HG03064 (cell line): Measurements from ENCODE around the gene WWTR1.

Experiments
- ATAC-seq: cut with Tn5 transposase; IDR thresholded peaks from one replicate; pipeline ENCODE4 v1.9.1; 2021; ENCODE audit warnings: low read depth; ENCODE audit not compliant: unreplicated experiment

The WWTR1 gene

DNA sequence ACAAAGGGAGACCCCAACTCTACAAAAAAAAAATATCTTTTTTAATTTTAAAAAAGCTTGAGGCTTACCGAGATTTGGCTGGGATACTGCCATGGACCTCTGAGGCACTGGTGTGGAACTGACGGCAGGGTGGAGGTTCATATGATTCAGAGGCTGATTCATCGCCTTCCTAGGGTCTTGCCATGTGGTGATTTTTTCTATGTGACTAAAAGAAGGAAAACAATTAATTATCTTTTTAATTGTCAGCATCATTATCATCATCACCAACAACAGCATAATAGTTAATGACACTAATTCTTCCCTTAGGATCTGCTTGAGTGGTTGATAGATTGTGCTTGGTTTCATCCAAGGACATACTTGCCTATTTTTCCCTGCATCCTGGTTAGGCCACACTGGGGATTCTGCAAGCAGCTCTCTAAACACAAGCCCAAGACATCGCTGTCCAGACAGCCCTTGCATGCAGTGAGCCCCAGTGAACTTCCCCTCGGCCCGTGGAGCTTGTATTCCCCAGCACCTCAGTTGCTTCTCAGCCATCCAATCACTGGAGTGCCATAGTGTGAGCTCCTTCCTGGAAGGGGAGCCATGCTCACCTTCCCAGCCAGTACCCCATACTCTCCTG is 84.9 kb downstream of the WWTR1 start:
- ATAC-seq: no peak

DNA sequence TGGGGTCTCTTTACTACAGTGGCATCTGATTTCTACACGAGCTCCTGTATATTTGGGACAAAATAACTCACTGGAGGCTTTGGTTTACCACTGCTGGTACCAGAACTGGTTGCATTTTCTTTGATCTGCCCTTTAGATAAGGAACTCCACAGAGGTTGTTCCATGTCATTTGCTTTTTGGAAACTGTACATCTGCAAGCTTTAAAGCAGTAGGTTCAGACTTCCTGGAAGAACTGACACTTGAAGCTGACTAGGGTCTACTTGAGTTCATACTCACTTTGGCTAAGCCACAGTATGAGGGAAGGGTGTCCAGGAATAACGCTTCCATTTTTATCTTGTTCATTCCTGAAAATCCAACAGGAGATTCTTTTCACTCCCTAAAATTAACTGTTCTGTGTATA is 86.4 kb downstream of the WWTR1 start:
- no peak for ATAC-seq

DNA sequence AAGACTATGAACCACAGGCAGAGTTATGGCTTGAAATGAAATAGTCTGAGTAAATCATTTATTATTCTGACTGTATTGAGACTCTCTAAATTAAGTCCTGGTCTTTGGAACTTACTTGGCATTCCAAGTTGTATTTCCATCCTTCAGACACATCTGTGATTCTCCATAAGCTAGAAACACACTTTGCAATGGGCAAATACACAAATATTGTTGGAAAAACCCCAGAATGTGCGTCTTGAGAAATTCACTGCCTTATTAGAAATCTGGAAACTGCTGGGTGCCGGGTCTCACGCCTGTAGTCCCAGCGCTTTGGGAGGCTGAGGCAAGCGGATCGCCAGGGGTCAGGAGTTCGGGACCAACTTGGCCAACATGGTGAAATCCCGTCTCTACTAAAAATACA is 87.8 kb downstream of the WWTR1 start:
- ATAC-seq: no peak

DNA sequence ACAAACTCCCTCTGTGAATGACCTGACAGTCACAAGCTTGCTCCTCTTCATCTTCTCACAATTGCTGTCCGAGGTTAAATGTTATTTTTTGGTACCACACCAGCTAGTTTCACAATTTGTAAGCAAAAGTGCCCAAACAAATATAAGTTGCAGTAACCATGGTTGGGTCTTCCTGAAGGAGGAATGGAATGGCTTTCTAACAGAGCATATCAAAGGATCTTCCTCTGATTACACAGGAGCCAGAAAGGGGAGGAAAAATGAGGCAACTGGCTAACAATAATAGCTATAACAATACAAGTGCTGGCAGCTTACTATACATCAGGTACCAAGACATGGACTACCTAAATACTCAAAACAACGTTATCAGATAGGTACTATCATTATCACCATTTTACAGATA is 90.4 kb downstream of the WWTR1 start:
- ATAC-seq: no peak

DNA sequence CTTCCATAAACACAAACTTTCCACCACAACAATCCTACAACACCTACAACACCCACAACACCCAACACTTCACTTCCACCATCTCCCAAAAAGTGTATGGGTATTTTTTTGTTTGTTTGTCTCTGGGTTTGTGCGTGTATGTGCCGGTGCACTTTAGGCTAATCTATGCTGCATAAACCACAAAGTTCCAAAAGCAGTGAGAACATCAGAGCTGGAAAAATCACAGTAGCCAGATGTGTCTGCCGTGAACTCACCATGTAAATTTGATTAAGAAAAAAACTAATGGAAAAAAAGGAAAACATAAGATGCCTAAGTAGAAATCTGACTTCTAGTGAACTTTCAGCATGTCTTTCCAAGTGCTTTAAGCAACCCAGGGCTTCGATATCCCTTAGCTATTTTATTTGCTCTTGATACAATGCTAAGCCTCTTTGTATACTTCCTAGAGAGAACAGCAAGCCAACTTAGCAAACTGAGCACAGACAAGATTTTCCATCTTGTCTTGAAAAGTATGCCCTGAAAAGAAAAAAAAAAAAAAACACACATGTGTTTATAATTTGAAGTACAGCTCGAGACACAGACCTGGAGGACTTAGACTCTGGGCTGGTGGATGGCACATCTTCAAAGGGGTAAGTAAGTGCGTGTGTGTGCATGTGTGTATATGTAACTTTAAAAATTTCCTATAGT is 91.4 kb downstream of the WWTR1 start:
- no peak for ATAC-seq

DNA sequence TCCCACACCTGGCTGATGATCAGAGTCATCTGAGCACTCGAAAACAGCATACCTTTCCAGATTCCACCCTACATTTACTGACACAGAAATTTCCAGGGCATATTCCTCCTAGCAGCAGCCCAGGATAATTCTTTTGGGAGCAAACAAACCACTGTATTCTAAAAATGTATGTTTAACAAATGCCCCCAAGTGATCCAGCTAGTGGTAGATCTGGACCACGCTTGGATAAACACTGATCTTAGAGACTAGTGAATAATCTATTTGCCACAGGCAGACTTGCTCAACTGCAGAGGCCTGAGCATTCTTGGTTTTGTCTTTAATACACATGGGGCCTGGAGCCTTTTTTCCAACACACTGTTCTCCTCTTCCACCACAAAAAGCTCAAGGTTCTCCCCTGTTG is 93.7 kb downstream of the WWTR1 start:
- no peak for ATAC-seq

DNA sequence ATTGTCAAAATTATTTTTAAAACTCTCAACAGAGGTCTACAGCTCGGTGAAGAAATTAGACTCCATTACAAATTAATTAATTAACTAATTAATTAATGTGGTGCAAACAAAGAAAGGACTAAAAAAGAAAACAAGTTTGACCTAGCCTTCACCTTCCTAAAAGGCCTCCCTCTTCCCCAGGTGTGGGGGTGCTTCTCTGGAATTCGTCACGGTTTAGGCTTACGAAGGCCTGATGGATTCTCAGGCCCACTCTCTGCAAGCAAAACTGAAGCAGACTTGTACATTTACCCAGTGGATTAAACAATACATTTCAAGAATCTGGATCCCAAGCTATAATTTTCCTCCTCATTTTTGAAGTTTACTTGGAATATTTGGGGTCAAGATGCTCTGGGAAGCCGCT is 94.7 kb downstream of the WWTR1 start:
- ATAC-seq: no peak

DNA sequence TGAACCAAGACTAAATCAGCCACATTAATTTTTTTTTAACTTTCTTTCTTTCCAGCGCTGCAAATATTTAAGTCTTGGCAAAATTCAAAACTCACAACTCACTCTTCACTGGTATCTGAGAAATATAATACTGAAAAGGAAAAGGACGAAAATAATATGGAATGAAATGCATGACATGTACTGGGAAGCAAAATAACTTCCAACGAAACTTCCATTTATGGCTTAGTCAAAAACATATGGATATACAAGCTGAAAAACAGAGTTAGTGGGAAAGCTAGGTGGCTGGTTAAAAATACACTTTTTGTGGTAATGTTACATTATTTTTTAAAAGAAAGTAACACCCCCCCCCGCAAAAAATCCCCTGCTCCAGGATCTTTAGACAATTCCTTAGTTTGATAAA is 97.2 kb downstream of the WWTR1 start:
- ATAC-seq: no peak

DNA sequence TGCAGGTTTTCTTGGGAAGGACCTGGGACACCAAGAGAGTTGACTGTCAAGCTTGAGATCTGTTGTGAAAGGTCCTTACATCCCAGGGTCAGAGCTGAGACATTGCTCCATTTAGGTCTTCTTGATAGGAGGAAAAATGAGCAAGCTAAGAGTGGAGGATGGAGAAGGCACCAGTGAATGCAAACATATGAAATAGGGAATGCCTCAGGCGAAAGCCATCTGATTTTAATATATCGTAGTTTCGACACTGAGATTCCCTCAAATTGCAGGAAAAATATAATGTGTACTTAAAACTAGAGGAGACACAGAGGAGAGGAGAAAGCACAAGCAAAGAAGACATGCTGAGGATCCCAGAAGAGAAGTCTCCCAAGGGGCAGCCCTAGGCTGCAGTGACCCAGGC is 97.8 kb downstream of the WWTR1 start:
- no peak for ATAC-seq

DNA sequence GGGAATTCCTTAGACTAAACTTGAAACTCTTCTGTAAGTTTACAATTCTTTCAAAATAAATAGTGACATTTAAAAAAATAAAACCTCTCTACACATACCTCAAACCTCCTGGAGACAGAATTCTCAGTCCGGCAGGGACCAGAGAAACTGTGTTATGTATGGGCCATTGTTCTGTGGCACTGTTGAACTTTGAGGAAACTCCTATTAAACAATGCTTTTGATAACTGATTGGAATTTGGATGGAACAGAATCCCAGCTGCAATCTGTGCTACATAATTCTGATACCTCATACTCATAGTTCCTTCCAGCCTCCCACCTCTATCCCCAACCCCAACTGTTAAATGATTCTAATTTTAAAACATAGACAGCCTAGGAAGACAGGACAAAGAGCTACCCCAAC is 98.3 kb downstream of the WWTR1 start:
- ATAC-seq: no peak

DNA sequence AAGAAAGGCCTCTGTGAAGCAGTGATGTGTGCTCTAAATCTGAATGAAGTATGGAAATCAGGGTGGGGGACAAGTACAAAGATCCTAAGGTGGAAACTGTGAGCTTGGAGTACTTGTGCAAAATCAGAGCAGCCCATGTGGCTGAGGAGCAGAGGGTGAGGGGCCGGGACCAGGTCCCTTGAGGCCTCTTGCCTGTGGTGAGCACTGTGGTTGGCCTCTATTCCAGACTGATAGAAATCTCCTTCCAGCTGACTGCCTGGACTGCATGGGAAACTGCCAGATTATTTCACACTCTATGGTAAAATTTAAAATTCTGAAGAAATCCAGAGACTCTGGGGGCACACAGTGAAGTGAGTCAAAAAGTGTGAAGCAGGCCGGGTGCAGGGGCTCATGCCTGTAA is 101.9 kb downstream of the WWTR1 start:
- no peak for ATAC-seq

DNA sequence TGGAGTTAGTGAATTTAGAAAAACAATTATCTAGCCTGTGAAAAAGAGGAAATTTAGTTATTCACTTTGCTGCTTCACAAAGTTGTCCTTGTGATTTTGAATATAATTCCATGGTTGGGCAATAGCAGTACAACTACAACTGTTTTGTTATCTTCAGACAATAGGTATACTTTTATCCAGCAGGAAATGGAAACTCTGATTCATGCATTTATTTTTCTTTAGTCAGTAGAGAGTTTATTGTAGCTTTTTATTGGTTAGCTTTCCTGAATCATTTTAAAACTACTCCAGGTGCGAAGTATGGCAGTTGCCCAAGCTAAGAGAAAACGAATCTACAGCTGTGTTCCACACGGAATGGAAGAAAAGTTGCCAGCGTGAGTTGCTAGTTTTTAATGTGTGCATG is 103.0 kb downstream of the WWTR1 start:
- ATAC-seq: no peak

DNA sequence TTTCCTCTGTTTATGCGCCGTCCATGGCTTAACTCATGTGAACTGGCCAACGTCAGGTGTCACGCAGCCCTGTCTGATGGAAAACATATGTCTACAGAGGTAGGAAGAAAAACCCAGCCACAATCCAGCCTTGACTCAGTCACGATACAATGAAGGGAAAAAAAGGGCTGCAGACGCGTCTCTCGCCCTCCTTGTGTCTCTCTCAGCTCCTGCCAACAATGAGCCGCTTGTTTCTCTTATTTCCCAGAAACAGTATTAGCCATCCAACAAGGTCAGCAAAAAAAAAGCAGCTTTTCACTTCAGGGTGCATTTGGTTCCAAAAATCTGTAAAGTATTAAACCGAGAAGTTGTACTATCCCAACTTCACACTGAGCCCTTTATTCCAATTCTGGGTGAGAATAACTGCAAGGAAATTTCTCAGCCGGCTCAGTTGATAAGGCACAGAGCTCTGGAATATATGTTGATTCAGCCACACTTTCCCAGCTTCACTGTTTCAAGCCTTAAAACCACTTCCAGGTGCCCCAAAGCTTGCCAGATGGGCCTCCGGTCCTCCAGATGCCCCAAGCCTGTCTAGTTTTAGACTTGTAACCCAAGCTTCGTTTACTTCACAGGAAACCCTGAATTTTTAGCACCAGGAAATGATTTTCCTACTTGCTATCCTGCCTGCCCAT is 103.9 kb downstream of the WWTR1 start:
- no peak for ATAC-seq

DNA sequence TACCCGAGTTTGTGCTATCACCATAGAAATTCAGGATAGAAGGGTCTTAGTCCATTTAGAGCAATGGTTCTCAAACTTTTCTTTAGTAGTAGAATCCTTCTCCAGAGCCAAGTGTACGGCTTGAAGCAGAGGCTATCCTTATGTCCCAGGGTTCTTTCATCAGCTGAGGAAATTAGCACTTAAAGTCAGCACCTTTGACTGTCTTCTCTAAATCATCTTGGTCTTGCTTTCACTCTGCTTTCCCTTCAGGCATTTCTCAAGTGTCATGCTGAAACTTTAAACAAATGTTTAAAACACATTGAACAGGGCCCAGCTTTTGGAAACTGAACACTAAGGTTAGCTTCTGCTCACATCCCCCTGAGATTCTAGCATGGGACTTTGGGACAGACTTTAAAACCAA is 105.1 kb downstream of the WWTR1 start:
- no peak for ATAC-seq

DNA sequence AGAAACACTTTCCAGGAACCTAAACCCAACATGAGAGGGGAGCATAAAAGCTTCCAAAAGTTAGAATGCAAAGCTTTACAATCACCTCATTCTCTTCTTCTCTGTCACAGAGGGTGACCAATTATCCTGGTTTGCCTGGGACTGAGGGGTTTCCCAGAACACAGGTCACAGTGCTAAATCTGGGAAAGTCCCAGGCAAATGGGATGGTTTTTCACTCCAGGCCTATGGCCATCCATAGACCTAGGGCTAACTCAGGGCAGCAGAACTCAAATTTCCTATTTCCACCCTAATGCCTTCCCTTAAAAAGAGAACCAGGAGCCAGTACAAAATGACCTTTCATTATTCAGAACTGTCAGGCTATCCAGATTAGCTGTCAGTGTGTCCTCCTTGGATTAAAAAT is 106.3 kb downstream of the WWTR1 start:
- no peak for ATAC-seq

DNA sequence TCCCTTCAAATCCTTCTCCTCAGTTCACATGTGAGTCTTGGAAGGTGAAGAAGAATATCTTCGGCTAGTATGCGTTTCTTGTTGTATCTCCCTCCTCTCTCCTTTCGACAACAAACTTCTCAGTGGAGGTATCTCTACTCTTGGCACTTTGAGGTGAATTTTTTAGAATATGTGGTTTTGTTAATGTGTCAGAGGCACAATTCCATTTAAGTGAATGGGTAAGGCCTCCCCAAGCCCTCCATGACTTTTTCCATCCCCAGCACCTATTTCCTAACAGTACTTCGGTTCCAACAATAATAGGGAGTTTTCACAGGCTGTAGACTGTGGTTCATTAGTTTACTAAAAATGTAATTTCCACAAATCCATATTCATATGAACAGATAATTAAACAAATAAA is 109.2 kb downstream of the WWTR1 start:
- no peak for ATAC-seq

DNA sequence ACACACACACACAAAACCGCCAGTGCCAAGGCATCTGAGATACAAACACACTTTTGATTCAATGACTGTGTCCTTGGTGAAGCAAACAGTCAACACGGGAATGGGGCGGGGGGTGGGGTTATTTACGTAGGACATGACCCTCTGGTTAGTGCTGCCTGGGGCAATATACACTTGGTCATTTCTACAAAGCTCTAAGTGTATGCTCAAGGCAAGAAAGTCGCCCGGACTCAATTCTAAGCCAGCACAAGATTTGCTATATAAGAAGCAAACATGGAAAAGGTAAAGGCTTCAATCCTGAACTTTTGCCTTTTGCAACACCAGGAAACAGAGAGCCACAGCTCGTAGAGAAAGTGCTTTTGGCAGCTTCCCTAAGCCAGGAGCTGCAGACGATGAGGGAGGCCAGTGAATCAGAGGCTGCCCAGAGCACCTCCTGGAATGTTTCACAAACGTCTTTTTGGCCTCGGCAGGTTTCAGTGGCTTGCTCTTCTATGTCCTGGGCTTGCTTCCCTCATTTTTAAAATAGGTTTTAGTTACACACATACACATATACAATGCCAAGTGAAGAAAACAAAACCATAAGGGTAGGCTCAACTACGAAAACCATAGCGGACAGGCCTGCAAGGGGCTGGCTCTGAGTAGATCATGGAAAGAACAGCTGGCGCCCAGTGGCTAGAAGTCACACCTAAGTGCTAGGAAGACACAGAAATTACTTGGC is 109.7 kb downstream of the WWTR1 start:
- ATAC-seq: no peak

DNA sequence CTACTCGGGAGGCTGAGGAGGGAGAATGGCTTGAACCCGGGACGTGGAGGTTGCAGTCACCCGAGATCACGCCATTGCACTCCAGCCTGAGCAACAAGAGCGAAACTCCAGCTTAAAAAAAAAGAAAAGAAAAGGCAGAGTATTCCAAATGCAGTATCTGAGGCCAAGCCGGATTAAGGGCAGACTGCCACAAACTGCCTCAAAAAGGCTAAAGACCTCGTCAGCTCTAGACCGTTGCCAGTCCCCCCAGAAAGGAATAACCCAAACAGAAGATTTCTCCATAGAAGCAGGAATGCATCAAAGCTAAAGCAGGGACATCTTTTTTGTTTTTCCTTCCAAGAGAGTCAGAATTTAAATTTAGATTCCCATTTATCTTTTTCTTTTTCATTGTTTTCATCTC is 110.4 kb downstream of the WWTR1 start:
- ATAC-seq: no peak

DNA sequence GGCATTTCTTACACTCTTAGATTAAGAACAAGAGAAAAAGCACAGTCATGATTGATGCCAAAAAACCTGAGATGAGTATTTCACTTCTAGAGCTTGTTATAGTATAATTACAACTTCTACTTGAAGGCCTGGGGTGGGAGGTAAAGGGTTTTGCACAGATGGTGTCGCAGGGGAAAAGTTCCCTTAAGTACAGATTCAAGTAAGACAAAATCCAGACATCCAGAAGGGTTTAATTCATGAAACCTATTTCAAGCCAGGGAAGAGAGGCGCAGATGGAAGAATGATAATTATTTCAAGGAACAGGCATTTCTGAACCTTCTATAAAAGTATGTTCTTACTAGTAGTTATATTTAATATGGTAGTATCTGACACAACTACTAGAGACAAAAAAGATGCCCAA is 112.8 kb downstream of the WWTR1 start:
- no peak for ATAC-seq

DNA sequence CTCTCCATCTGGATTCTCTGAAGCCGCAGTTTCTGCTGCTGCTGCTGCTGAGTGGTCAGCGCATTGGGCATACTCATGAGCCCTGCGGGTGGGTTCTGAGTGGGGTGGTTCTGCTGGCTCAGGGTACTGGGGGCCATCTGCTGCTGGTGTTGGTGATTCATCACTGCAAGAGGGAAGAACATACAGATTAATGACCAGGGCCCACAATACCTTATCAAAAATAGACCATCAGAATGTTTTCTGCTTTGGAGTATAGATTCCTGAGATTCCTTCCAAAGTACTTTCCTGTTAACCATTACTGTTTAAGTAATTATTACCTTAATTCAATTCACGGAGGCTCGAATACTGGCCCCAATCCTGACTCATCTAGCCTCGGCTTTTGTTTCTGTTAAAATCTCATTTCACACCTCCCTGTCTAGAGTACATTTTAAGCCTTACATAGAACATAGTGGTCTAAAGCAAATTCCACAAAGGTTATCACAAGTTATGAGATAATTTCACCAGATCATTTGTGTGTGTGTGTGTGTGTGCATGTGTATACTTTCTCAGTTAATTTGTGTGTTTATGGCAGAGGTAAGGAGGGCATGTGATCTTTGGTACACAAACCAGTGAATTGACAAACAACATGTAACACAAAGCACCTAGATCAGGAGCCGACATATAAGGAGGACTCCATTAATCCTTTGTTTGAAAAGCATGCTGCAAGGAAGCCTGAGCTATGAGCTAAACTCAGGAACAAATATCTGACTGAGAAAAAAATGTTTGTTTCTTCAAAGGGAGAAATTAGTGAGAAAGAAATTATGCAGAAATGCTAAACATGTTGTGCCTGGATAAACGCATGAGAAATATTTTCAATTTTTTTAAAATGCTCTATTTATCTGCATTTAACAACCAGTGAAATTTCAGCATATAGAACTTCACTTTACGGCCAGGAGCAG is 115.2 kb downstream of the WWTR1 start:
- no peak for ATAC-seq

DNA sequence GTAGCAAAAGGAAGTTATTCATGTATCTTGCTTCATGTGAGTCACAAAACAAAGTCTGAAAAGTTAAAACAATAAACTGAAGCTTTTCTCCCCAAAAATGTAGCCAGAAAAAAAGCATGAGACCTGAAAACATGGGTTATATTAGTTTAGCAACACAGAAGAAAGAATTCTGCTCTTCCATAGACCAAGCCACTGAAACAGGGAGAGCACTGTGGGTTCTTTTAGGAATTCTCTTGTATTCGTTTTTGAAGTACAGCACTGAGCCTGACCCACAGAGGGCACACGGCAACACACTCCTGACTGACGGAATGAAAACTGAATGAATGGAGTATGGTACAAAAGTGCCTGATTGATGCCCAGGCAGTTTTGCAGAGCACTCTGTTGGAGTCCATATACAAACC is 116.7 kb downstream of the WWTR1 start:
- ATAC-seq: no peak
